GM18873 (cell line): ENCODE results near the gene NAV1.
"Not testable (repeated sequence)": the region's sequence is repeated elsewhere in the genome, so short reads cannot be mapped to it uniquely, and the experiment has no call there.

Experiments used
- ATAC-seq: cut with Tn5 transposase; IDR thresholded peaks from one replicate; pipeline ENCODE4 v1.9.1; 2021; ENCODE audit warnings: mild to moderate bottlenecking, moderate library complexity, moderate number of reproducible peaks; ENCODE audit not compliant: unreplicated experiment, low FRiP score

NAV1 gene, protein sequence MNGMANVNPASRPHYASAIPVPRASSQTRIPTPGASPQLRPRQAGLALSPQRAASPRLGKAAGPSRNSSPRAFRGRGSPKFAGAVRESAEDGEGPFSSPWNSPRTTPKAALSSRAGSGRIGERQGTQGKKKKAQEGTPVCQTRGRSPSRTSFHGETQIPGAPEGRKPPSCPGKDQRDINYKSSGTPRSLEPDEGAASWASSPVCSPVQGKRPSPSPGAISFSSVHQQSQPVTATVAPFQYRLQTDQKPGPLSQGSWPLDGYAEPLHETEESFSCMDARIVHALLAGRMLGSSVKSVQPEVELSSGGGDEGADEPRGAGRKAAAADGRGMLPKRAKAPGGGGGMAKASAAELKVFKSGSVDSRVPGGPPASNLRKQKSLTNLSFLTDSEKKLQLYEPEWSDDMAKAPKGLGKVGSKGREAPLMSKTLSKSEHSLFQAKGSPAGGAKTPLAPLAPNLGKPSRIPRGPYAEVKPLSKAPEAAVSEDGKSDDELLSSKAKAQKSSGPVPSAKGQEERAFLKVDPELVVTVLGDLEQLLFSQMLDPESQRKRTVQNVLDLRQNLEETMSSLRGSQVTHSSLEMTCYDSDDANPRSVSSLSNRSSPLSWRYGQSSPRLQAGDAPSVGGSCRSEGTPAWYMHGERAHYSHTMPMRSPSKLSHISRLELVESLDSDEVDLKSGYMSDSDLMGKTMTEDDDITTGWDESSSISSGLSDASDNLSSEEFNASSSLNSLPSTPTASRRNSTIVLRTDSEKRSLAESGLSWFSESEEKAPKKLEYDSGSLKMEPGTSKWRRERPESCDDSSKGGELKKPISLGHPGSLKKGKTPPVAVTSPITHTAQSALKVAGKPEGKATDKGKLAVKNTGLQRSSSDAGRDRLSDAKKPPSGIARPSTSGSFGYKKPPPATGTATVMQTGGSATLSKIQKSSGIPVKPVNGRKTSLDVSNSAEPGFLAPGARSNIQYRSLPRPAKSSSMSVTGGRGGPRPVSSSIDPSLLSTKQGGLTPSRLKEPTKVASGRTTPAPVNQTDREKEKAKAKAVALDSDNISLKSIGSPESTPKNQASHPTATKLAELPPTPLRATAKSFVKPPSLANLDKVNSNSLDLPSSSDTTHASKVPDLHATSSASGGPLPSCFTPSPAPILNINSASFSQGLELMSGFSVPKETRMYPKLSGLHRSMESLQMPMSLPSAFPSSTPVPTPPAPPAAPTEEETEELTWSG (N-terminal part only)

DNA sequence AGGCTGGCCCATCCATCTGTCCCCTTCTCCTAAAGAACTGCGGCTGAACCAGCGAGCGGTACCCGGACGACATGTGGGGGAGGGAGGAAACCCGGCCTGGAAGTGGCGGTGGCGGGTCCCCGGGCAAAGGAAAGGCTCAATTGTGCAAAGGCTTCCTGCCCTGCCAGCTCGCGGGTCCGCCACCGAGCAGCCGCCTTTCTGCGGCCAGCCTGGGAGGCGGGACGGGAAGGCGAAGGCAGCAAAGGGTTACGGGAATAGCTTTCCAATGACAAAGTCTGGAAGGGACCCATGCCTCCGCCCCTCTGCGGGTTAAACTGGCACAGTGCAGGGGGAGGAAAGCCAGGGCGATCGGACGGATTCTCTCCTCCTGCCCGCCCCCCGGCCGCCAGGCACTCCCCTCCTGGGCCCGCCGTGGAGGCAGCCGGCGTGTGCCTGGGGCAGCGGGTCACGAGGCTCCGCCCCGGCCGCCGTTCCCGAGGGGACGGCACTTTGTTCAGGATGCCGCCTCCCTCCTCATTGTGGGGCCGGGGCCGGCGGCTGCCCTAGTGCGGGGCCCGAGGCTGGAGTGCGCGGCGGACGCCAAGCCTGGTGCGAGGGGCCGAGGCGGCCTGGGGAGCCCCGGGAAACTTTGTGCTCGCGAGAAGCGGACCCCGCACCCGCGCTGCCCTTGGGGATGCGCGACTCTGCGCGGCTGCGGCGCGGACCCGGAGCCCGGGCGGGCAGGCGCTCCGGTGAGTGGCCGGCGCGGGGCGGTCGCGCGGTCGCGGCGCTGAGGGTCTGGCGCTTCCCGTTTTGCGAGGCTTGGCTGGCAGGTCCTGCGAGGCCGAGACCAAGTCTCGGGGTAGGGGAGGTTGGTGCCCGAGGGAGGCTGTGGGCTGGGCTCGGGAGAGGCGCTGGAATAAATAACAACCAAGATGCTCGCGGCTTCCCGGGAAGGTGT, at the start of gene NAV1:
Gene NAV1, plus strand, starts transcription at position 516 of the 940 bp plus-strand sequence. CDS start 83,758 bp downstream, outside the sequence.
- ATAC-seq: no peak

DNA sequence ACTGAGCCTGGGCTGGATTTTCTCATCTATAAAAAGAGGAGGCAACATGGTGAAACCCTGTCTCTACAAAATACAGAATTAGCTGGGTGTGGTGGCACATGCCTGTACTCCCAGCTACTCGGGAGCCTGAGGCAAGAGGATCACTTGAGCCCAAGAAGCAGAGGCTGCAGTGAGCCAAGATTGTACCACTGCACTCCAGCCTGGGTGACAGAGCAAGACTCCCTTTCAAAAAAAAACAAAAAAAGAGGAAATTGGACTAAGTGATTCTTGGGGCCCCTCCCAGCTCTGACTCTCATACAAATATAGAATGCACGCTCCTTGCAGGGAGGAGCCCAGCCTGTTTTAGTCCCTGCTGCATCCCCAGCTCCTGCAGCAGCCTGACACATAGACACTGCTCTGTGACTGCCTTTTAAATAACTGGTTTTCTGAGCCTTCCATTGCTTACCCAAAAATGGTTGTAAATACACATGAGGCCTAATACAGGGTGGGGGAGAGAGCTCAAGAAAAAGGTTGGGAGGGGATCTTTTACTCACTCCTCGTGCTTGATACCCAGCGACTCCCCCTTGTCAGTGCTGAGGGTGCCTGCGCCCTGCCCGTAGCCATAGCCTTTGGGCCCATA, 49.2 kb upstream of the NAV1 start:
- no peak for ATAC-seq

DNA sequence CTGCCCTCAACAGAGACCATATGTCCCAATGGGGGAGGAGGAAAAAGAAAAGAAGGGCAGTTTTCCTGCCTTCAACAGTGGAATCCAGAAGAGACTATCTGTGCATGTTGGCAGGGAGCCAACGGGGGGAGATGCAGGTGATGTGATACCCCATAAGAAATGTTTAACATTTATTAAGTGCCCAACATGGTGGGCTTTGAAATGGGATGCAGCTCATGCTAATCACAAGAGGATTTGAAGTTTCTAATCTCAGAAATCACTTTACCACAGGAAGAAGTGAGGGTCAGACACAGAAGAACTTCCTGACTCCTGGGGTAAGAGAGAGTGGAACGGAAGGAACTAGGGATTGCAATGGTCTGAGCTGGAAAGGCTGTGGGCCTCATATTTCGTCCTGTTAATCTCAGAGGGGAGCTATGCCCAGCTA, 48.2 kb upstream of the NAV1 start:
- ATAC-seq: no peak

DNA sequence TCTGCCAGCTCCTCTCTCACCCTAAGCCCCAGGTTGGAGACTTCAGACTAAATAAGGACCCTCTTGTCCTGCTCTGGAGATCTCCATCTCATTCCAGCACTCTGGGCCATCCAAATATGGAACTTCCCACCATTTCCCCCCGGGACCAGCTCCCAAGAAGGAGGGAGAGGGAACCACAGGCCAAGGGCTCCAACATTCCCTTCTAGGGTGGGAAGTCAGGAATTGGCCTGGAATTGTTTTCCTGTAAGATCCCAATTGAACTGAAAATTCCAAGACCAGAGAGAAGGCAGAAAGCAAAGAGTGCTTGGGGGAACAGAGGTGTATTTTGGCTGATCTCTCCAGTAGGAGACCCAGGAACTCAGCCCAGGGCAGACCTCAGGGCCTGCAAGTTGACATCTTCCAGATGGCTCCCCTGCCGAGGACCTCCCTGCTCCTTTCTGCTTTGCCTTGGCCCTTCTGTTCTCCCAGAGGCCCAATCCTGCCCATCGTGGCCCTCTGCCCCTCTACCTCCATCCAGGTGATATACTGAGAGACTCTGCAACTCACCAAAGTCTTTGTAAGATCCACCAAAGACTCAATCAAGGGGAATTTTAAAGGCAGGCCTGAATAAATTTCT, 46.9 kb upstream of the NAV1 start:
- no peak for ATAC-seq

DNA sequence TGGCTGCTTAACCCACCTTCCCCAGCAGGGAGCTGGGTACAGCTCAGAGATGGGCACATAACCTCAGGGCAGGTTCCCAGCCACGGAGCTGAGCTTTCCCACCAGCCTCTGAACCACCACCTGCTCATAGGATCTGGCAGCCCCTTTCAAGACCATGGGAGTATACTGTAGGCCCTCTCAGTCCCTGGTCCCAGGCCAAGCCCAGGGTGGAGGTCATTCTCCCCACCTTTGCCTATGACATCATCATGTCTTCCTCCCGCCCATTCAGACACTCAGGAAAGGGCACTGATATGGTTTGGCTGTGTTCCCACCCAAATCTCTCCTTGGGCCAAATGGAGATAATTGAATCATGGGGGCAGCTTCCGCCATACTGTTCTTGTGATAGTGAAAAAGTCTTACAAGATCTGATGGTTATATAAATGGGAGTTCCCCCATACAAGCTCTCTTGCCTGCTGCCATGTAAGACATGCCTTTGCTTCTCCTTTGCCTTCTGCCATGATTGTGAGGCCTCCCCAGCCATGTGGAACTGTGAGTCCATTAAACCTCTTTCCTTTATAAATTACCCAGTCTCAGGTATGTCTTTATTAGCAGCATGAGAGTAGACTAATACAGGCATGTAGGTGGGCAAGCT, 45.8 kb upstream of the NAV1 start:
- not testable (repeated sequence) for ATAC-seq

DNA sequence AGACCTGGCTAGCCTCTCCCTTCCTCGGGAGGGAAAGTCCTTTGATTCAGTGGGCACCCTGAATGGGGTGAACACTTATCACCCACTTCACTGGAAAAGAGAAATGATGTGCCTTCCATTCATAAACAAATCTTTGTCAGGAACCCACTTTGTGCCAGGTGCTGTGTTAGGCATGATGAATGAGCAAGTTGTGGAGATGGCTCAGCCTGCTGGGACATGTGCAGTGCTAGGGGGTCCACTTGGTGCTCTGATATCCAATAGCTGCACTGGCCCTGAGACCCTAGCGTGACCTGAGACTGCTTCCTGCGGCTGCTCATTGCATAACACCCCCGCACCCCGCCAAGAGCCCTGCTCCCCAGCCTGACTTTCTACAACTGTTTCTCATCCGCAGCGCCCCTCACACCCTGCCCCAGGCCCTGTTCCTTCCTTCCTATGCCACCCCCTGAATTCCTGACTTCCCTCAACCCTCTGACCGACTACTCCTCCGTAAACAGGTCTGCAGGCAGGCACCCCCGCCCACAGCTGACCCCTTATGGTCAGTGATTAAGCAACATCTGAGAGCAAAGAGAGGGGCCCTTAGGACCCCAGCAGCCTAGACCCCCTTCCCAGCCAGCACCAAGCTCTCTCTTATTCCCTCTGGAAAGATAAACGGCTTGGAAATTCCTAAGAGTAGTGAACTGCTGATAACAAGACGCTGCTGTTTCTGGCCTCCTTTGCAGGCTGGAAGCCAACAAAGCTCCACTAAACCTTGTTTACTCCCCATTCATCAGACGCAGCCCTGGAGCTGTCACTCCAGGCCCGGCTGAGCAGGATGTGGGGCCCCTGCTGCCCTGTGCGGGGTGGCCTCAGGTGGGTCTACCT, 44.9 kb upstream of the NAV1 start:
- no peak for ATAC-seq

DNA sequence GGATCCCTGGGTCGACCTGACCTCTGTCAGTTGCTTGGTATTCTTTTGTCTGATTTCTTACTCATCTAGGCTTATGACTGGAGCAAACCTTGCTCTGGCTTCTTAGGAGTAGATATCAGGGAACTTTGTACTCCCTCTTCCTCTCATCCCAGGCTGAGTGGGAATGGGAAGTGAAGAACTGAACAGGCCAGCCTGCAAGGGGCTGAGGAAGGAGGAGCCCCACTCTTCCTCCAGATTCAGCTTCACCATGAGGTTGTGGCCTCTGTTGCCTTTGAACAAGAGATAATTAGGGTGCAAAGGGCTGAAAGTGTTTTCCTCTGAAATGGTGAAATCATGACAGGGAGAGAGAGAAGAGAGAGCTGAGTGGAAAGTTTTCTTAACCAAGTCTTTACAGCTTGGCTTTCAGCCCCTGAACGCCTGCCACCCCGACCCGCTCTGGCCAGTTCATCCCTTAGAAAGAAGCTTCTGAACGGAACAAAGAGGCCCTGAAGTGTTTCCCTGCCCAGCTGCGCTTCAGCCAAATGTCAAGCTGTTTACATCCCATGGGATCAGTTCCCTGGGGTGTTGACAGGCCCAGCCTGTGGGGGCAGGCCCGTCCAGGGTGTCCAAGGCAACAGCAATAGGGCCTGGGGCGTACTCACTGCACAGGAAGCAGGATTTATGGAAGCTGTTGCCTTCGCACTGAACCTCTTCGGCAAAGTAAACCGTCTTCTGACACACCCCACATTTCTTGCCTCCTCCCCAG, 43.2 kb upstream of the NAV1 start:
- no peak for ATAC-seq

DNA sequence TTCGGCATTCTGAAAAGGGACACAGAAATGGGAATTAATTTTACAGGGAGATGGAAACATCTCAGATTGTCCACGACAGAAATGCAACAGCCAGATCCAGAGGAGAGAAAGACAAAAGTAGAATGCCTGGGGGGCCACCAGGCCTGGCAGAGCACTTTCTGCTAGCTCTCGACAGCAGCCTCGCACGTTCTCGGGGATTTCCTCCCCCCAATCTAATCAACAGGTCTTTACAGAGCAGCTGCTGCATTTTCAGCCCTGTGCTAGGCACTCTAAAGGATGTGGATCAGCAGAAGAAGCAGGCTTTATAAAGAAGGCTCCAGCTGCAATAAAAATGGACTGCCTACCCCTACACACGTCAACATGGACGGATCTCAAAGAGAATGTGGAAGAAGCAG, 42.6 kb upstream of the NAV1 start:
- no peak for ATAC-seq

DNA sequence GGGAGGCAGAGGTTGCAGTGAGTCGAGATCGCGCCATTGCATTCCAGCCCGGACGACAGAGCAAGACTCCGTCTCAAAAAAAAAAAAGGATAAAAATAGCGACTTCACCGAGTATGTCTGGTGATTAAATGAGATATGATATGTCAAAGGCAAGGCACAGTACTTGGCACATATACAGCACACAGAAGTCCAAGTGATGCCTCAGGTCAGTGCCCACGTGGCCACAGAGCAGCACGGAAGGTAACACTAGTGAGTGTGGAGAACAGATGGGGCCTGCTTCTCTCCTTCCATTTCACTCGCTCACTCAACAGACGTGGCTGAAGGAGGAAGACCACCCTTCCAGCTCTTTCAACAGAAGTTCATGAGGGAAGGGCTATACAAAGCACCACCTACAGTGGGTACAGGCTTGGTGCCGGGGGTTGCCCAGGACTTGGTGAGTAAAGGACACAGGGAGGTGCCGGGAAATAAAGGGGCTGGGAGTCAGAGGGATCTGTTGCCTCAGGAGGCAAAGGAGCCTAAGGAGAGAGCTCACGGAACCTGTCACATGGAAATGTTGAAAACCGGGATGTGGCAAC, 40.9 kb upstream of the NAV1 start:
- no peak for ATAC-seq

DNA sequence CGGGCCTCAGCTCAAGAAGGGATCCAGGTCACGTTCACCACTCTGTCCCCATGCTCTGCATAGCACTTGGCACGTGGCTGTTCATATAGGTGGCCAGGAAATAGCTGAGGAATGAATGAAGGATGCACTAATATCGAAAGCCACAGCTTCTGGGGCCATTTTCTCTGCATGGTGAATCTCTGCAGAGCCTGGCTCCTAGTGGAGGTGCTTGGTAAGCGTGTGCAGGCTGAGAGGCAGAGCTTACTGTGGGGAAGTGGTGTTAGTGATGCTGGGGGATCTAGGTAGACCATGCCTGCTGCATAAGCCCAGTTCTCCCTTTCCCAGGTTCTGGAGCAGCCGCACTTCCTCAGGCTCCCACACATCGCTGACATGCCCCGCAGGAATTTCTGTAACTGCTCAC, 40.3 kb upstream of the NAV1 start:
- ATAC-seq: no peak

DNA sequence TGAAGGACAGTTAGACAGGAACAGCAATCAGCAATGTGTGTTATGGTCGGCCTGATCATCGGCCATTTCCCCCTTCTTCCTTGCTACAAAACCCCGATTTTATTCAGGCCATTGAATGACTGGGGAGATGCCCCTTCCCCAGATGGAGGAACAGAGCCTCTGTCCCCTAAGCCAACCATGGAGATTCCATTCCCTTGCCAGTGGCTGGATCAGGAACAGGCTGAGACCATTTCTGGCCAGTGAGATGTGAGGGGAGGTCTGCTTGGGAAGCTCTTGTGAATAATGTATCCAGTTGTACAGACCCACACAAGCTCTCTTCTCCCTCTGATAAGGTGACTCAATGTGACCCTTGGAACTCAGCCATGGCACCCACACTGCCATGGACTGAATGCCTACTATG, 39.7 kb upstream of the NAV1 start:
- no peak for ATAC-seq

DNA sequence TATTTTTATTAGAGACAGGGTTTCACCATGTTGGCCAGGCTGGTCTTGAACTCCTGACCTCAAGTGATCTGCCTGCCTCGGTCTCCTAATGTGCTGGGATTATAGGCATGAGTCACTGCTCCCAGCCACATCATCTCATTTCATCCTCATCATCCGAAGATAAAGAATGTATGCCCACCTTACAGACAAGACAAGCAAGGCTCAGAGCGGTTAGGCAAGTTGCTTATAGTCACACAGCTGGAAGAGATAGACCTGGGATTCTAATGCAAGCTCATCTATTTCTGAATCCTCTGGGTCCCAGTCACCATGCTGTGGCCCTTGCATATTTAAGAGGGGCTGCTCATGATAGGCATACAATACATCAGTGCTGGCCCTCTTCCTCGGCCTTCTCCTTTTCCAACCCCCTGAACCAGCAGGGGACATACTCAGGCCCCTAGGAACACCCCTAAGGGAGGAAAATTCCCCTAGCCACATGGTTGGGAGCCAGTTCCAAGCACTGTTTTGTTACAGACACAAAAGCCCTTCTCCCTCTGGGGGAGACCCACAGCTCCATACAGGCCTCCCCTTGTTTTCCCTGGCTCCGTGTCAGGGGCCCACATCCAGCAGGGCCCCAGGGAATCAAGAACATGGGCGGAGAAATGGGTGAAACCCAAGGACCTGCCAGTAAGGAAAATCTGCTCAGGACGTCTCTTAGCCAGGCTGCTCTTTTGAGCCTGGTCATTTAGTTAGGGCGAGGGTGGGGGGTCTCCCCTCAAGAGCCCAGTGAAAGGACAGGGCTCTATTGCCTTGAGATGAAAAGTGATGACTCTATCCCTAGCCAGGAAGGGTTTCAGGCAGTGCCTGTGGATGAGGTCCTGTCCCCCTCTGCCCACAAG, 38.9 kb upstream of the NAV1 start:
- ATAC-seq: no peak

DNA sequence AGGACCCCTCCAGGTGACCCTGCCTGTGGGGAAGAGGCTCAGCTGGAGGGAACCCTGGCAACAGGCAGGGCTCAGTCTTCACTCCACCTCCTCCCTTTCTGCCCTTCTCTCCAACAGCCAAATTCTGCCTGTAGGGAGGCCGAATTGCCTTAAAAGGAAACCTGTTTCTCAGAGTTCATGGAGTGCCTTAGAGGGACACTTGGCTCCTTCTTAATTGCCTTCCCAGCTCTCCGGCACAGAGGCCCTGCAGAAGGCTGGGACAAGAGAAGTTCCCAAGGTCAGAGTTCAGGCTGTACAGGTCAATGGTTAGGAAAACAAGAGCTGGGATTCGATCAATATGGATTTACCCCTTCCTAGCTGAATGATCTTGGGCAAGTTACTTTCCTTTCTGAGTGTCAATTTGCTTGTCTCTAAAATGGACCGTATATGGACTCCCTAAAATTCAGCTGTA, 38.2 kb upstream of the NAV1 start:
- no peak for ATAC-seq

DNA sequence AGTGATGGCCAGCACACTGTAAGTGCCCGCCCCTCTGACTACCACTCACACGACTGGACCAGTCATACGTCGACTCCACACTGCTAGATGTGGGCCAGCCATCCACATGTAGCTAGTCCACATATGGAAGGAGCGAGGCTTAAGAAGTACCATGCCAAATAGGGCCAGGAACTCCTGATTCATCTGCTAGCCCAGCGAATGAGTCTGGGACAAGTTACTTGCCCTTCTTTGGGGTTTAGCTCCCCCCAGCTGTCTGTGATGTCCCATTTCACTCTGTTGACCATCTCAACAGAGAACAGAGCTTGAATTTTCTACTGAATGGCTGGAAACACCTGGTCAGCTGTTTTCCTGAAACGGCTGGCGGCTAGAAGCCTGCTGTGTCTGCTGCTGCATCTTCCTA, 37.8 kb upstream of the NAV1 start:
- ATAC-seq: no peak

DNA sequence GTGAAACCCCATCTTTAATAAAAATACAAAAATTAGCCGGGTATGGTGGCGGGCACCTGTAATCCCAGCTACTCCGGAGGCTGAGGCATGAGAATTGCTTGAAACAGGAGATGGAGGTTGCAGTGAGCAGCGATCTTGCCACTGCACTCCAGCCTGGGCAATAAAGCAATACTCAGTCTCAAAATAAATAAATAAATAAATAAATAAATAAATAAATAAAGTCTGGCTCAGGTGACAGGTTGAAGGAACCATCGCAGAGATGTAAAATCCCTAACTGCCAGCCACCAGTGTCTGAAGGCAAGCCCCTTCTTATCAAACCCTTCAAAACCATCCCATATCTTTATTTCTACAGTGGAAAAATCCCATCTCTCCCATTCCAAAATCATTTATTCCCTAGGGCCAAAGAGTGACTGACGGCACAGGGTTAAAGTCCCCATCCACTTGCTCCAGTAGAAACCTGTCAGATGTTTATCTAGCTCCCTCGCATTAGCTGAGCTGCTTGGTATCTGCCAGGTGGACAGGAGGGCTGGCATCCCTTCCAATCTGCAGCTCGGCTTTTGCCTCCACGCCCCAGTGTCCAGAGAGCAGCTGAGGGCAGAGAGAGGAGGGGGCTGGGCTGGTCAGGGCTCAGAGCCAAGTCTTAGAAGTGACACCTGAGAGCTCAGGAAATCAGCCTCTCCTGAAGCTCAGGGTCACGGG, 37.0 kb upstream of the NAV1 start:
- no peak for ATAC-seq
